SK-N-SH (cell line): ENCODE data around the gene ADM. TPM values are rescaled to one million over a fixed set of nuclear protein-coding genes. Genes with fewer than 3 reads are reported as not detected.

Experiments used
- CTCF ChIA-PET: fragments of 300-600, 350-600 bp; formaldehyde crosslinking; extraction: SDS; loops from one replicate; lab custom pipeline; 2021; lab: Yijun Ruan, JAX
- POLR2A ChIA-PET: fragments of 350-600 bp; sonication (Branson Sonifier 250); formaldehyde crosslinking; extraction: SDS; loops from one replicate; lab custom pipeline; 2020; ENCODE audit warnings: antibody characterized with exemption, inconsistent platforms; lab: Yijun Ruan, JAX
- DNase-seq: peaks from one replicate; pipeline ENCODE4 v3.0.0; 2012
- H2AFZ ChIP-seq: fragments of 200-600 bp; sonication (generic); 2 replicates; pipeline ENCODE4 v1.8.1; 2016; ENCODE audit warnings: antibody characterized with exemption, mild to moderate bottlenecking, low read depth
- H3F3A ChIP-seq: fragments of 200-600 bp; sonication (generic); replicated peaks from 2 replicates; pipeline ENCODE3; 2016; ENCODE audit warnings: antibody characterized with exemption, mild to moderate bottlenecking; ENCODE audit not compliant: insufficient read depth
- H3K27ac ChIP-seq, 2 experiments: fragments of 200-500 bp in 1 of 2; fragments of 200-600 bp in 1 of 2; sonication (Bioruptor generic) in 1 of 2; sonication (generic), shearing (Covaris generic) in 1 of 2; 2 replicates each; pipeline versions ENCODE4 v1.5.1 to v1.6.1; 2014 to 2016; ENCODE audit warnings: low read depth in 2 of 2, inconsistent platforms in 1 of 2, low read length in 1 of 2, mild to moderate bottlenecking in 1 of 2, mixed read lengths in 1 of 2
- H3K27me3 ChIP-seq: fragments of 200-600 bp; sonication (generic), shearing (Covaris generic); 2 replicates; pipeline ENCODE4 v1.6.1; 2016; ENCODE audit warnings: mixed run types; ENCODE audit not compliant: insufficient read depth
- H3K36me3 ChIP-seq, 2 experiments: fragments of 200-500 bp in 1 of 2; fragments of 200-600 bp in 1 of 2; sonication (Bioruptor generic) in 1 of 2; sonication (generic) in 1 of 2; replicated peaks in 1 of 2; 2 replicates each; pipeline versions ENCODE3 to v1.5.1; 2014 to 2016; ENCODE audit warnings: low read length in 1 of 2, mild to moderate bottlenecking in 1 of 2; ENCODE audit not compliant: insufficient read depth in 2 of 2, control insufficient read depth in 1 of 2
- H3K4me1 ChIP-seq, 2 experiments: fragments of 200-500 bp in 1 of 2; fragments of 200-600 bp in 1 of 2; sonication (Bioruptor generic) in 1 of 2; sonication (generic), shearing (Covaris generic) in 1 of 2; 2 replicates each; pipeline versions ENCODE4 v1.5.1 to v1.6.1; 2014 to 2016; ENCODE audit warnings: low read depth in 1 of 2, low read length in 1 of 2, mixed run types in 1 of 2; ENCODE audit not compliant: insufficient read depth in 2 of 2, control insufficient read depth in 1 of 2
- H3K4me2 ChIP-seq: fragments of 200-600 bp; sonication (generic), shearing (Covaris generic); 2 replicates; pipeline ENCODE4 v1.6.1; 2017; ENCODE audit warnings: mixed run types
- H3K4me3 ChIP-seq, 2 experiments: fragments of 200-500 bp in 1 of 2; fragments of 200-600 bp in 1 of 2; sonication (Bioruptor generic) in 1 of 2; sonication (generic), shearing (Covaris generic) in 1 of 2; 2 replicates each; pipeline versions ENCODE4 v1.5.1 to v1.8.1; 2014 to 2016; ENCODE audit warnings: low read depth in 2 of 2, inconsistent platforms in 1 of 2, low read length in 1 of 2, mild to moderate bottlenecking in 1 of 2, mixed read lengths in 1 of 2, moderate library complexity in 1 of 2
- H3K79me2 ChIP-seq: fragments of 200-600 bp; sonication (generic); 2 replicates; pipeline ENCODE4 v1.8.1; 2017; ENCODE audit warnings: mild to moderate bottlenecking; ENCODE audit not compliant: insufficient read depth
- H3K9ac ChIP-seq: fragments of 200-600 bp; sonication (generic); 2 replicates; pipeline ENCODE4 v1.6.1; 2017; ENCODE audit warnings: mixed run types
- H3K9me2 ChIP-seq: fragments of 200-600 bp; sonication (generic); 2 replicates; pipeline ENCODE4 v1.6.1; 2017; ENCODE audit warnings: mixed run types
- H3K9me3 ChIP-seq: fragments of 200-600 bp; sonication (generic); 2 replicates; pipeline ENCODE4 v1.6.1; 2017; ENCODE audit warnings: mixed run types, mild to moderate bottlenecking, moderate library complexity
- H4K20me1 ChIP-seq: fragments of 200-600 bp; sonication (generic); 2 replicates; pipeline ENCODE4 v1.6.1; 2017; ENCODE audit warnings: mild to moderate bottlenecking, mixed run types; ENCODE audit not compliant: insufficient read depth
- CTCF ChIP-seq: fragments of 200-600 bp; sonication (generic); IDR thresholded peaks from 2 replicates; pipeline ENCODE4 v1.6.1; 2017; ENCODE audit warnings: antibody characterized with exemption, mild to moderate bottlenecking, moderate library complexity
- EP300 ChIP-seq, 2 experiments: IDR thresholded peaks; 2 replicates each; pipeline versions ENCODE4 v1.4.0 to v1.6.1; 2012; ENCODE audit warnings: borderline replicate concordance in 1 of 2, low read depth in 1 of 2, low read length in 1 of 2
- EZH2phosphoT487 ChIP-seq: fragments of 200-600 bp; sonication (generic); IDR thresholded peaks from 2 replicates; pipeline ENCODE4 v1.6.1; 2017; ENCODE audit warnings: low read depth, mixed run types, mild to moderate bottlenecking, antibody characterized with exemption, moderate library complexity, borderline replicate concordance
- GABPA ChIP-seq: IDR thresholded peaks from 2 replicates; pipeline ENCODE4 v1.4.0; 2012; ENCODE audit warnings: low read depth, mild to moderate bottlenecking
- GATA2 ChIP-seq: sonication (generic); formaldehyde crosslinking; IDR thresholded peaks from 2 replicates; pipeline ENCODE4 v1.5.0; 2020; ENCODE audit warnings: mild to moderate bottlenecking, missing genetic modification reagents
- NFIC ChIP-seq: IDR thresholded peaks from 2 replicates; pipeline ENCODE4 v1.4.0; 2012; ENCODE audit warnings: borderline replicate concordance
- POLR2AphosphoS5 ChIP-seq: IDR thresholded peaks from 2 replicates; pipeline ENCODE4 v1.6.1; 2012; ENCODE audit warnings: low read depth, low read length
- RAD21 ChIP-seq: IDR thresholded peaks from 2 replicates; pipeline ENCODE4 v1.6.1; 2012; ENCODE audit warnings: mild to moderate bottlenecking, low read length
- RCOR1 ChIP-seq: fragments of 150-350 bp; IDR thresholded peaks from 2 replicates; pipeline ENCODE4 v1.6.1; 2017; ENCODE audit warnings: antibody characterized with exemption, low read length
- RFX5 ChIP-seq: IDR thresholded peaks from 2 replicates; pipeline ENCODE4 v1.6.1; 2012; ENCODE audit warnings: mild to moderate bottlenecking, improper control_type of control experiment, low read length
- RXRA ChIP-seq: IDR thresholded peaks from 2 replicates; pipeline ENCODE4 v1.4.0; 2012; ENCODE audit warnings: low read depth, mild to moderate bottlenecking, borderline replicate concordance
- SMC3 ChIP-seq: IDR thresholded peaks from 2 replicates; pipeline ENCODE4 v1.6.1; 2012; ENCODE audit warnings: low read depth, low read length, improper control_type of control experiment
- TEAD4 ChIP-seq: IDR thresholded peaks from 2 replicates; pipeline ENCODE4 v1.4.0; 2012; ENCODE audit warnings: mild to moderate bottlenecking, borderline replicate concordance; ENCODE audit not compliant: insufficient read depth
- WGBS: methylation state at CpG from one replicate; pipeline ENCODE4 v1.1.6; 2017; ENCODE audit warnings: low lambda C conversion rate; 5-methylcytosine and 5-hydroxymethylcytosine counted together
- polyA plus RNA-seq, 3 experiments: library from polyadenylated mRNA; depleted of rRNA; stranded (reverse); fragments of >200 nt; gene quantifications; 2 replicates each; pipeline ENCODE4 v1.2.3, GENCODE V29; 2012
- TF ChIP-seq, protein P1 (sequence below): fragments of 150-350 bp; IDR thresholded peaks from 2 replicates; pipeline ENCODE4 v1.6.1; 2016; ENCODE audit warnings: mild to moderate bottlenecking, low read depth, low read length

ADM gene
- polyA plus RNA-seq, 1 of the 3 experiments (the other 2 are of a cell fraction): 50.6 TPM

- ChIA-PET POLR2A (interaction anchor here (1.5 kb wide), 1 partner anchor 16 kb away, joined by 6 read pairs; the partner anchor contains the start of gene ADM), CTCF (interaction anchor here (1.0 to 3.6 kb wide), 8 partner anchors 12 to 567 kb away, joined by 3 to 52 read pairs (median 5); partner anchors contain the start of gene ADM)
- Histone ChIP-seq H3K79me2 (no peaks in the 10 kb centered on the region), H3K36me3 (no peaks in the 10 kb centered on the region), H3K4me2 (no peak overlapping the region), H3F3A (peaks cover 17% of the 10 kb centered on the region), H3K4me3 (no peak overlapping the region), H3K27me3 (no peaks in the 10 kb centered on the region), H2AFZ (no peak overlapping the region), H3K4me1 (peaks cover 25 to 42% of the 10 kb centered on the region in 2 experiments), H3K9me3 (no peaks in the 10 kb centered on the region), H3K9ac (no peak overlapping the region), H3K27ac (peak overlapping the region in 1 of 2 experiments; percentile 96; a peak in 2 of 4 replicates), H3K9me2 (no peaks in the 10 kb centered on the region), H4K20me1 (no peaks in the 10 kb centered on the region)
- TF ChIP-seq RXRA: no peak
- WGBS: 97% methylated on average over 4 of the region's 4 CpGs
- no peak for DNase-seq
Measured at GRCh38 chr11:10320736-10321465, 16.0 kb downstream of the ADM start.

GRCh38 chr11:10322401-10322800, 17.5 kb downstream of the ADM start:
- H3K9me3 ChIP-seq: no peaks in the 10 kb centered on the region
- H2AFZ ChIP-seq: 0 out of 2 replicates have a peak overlapping the region, but pooled peaks have one; percentile 8
- WGBS: 93% methylated on average over 2 of the region's 2 CpGs
- H3K9ac ChIP-seq: peak overlapping the region; percentile 27
- peaks cover 25% of the 10 kb centered on the region for H3F3A ChIP-seq
- no peaks in the 10 kb centered on the region for H4K20me1 ChIP-seq
- no peaks in the 10 kb centered on the region for H3K27me3 ChIP-seq
- POLR2A ChIA-PET: no interaction called here
- TF ChIP-seq GATA2 (CRISPR knock-in tag) (no peak), POLR2AphosphoS5 (no peak), GABPA (no peak)
- TF ChIP-seq, all 33 proteins: peak for 0
- no peak overlapping the region for H3K4me3 ChIP-seq
- H3K4me2 ChIP-seq: peak overlapping the region; percentile 64
- DNase-seq: no peak
- peak overlapping the region; percentile 58 to 97 for H3K27ac ChIP-seq
- H3K79me2 ChIP-seq: no peaks in the 10 kb centered on the region
- peaks cover 31 to 42% of the 10 kb centered on the region in 2 experiments for H3K4me1 ChIP-seq
- H3K36me3 ChIP-seq: no peaks in the 10 kb centered on the region
- CTCF ChIA-PET: interaction anchor here (0.7 to 3.6 kb wide), 9 partner anchors 8 to 564 kb away, joined by 3 to 52 read pairs (median 3); no protein-coding TSS in a partner anchor
- H3K9me2 ChIP-seq: no peaks in the 10 kb centered on the region

GRCh38 chr11:10322830-10323792, 18.2 kb downstream of the ADM start:
- Histone ChIP-seq H3K9me2 (no peaks in the 10 kb centered on the region), H3K79me2 (no peaks in the 10 kb centered on the region), H2AFZ (peak overlapping the region; percentile 8; the same call in 1 of the 2 replicates), H3K9me3 (no peaks in the 10 kb centered on the region), H3K4me3 (no peak overlapping the region; a peak in 1 of 4 replicates), H3F3A (peaks cover 29% of the 10 kb centered on the region), H3K4me2 (peak overlapping the region; percentile 64), H3K9ac (peak overlapping the region; percentile 27), H3K36me3 (no peaks in the 10 kb centered on the region), H3K27ac (peak overlapping the region; percentile 58 to 97), H4K20me1 (no peaks in the 10 kb centered on the region), H3K27me3 (no peaks in the 10 kb centered on the region), H3K4me1 (peaks cover 36% of the 10 kb centered on the region in 2 experiments)
- 23% methylated on average over 8 of the region's 8 CpGs for WGBS
- POLR2A ChIA-PET: interaction anchor here (1.5 kb wide), 1 partner anchor 18 kb away, joined by 4 read pairs; the partner anchor contains the start of gene ADM
- peak; percentile 39 for DNase-seq
- CTCF ChIA-PET: interaction anchor here (0.7 to 3.6 kb wide), 23 partner anchors 9 to 816 kb away, joined by 3 to 52 read pairs (median 3); partner anchors contain the start of gene ADM
- no peak for TF ChIP-seq RFX5
- TF ChIP-seq GATA2 (CRISPR knock-in tag): peak; percentile 83
- peak; percentile 71 for TF ChIP-seq CTCF
- TF ChIP-seq EZH2phosphoT487: no peak
- 0 out of 2 replicates have a peak, but pooled peaks have one; percentile 20 for TF ChIP-seq TEAD4
- no peak for TF ChIP-seq RCOR1
- TF ChIP-seq, protein P1, sequence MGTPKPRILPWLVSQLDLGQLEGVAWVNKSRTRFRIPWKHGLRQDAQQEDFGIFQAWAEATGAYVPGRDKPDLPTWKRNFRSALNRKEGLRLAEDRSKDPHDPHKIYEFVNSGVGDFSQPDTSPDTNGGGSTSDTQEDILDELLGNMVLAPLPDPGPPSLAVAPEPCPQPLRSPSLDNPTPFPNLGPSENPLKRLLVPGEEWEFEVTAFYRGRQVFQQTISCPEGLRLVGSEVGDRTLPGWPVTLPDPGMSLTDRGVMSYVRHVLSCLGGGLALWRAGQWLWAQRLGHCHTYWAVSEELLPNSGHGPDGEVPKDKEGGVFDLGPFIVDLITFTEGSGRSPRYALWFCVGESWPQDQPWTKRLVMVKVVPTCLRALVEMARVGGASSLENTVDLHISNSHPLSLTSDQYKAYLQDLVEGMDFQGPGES: no peak
- peak; percentile 50 for TF ChIP-seq SMC3
- TF ChIP-seq EP300 (IDR thresholded peaks at IDR 0.05; ENCODE audit: borderline replicate concordance in 1 of 2, low read depth in 1 of 2, low read length in 1 of 2): peak; percentile 9 to 69; a peak in 1 of 4 replicates
- TF ChIP-seq RAD21: peak; percentile 82
- TF ChIP-seq NFIC: peak; percentile 80
